IMR-90 (cell line): ENCODE results near the gene NLRC5. TPM values are rescaled to one million over a fixed set of nuclear protein-coding genes. Genes with fewer than 3 reads are reported as not detected.

Source experiments
- ATAC-seq: fragments of 200-7000 bp; cut with Tn5 transposase; 2 replicates; pipeline ENCODE4 v1.9.1; 2020; ENCODE audit warnings: low read depth, mild to moderate bottlenecking, moderate library complexity
- BruUV-seq: library from RNA; stranded (reverse); fragments of 400-500 nt; replicated peaks from 2 replicates; lab custom pipeline; 2021; lab: Mats Ljungman, UMichigan
- CTCF ChIA-PET: fragments of 300-600 bp; formaldehyde crosslinking; extraction: SDS; loops from one replicate; lab custom pipeline; 2021; ENCODE audit warnings: antibody characterized with exemption; lab: Yijun Ruan, JAX
- POLR2A ChIA-PET: fragments of 300-600 bp; sonication (Branson Sonifier 250); formaldehyde crosslinking; loops from one replicate; lab custom pipeline; 2022; ENCODE audit warnings: antibody characterized with exemption; ENCODE audit not compliant: unreplicated experiment; lab: Charles Lee
- DNase-seq: peaks from one replicate; pipeline ENCODE4 v3.0.0; 2013
- H2AFZ ChIP-seq: replicated peaks from 2 replicates; pipeline ENCODE3; 2013; ENCODE audit warnings: low read length, mild to moderate bottlenecking; ENCODE audit not compliant: poor library complexity
- H2AK5ac ChIP-seq: 2 replicates; pipeline ENCODE4 v1.6.1; 2013; ENCODE audit warnings: low read depth, low read length, inconsistent platforms
- H2AK9ac ChIP-seq: replicated peaks from 2 replicates; pipeline ENCODE3; 2013; ENCODE audit warnings: mild to moderate bottlenecking, low read depth, low read length, moderate library complexity; ENCODE audit not compliant: poor library complexity
- H2BK120ac ChIP-seq: 2 replicates; pipeline ENCODE4 v1.6.1; 2013; ENCODE audit warnings: low read depth, low read length, inconsistent platforms
- H2BK15ac ChIP-seq: 3 replicates; pipeline ENCODE4 v1.6.1; 2013; ENCODE audit warnings: low read depth, low read length, inconsistent platforms
- H2BK20ac ChIP-seq: 2 replicates; pipeline ENCODE4 v1.6.1; 2013; ENCODE audit warnings: low read depth, mild to moderate bottlenecking, inconsistent platforms, low read length, moderate library complexity
- H2BK5ac ChIP-seq: 2 replicates; pipeline ENCODE4 v1.6.1; 2013; ENCODE audit warnings: mild to moderate bottlenecking, low read depth, low read length, inconsistent platforms; ENCODE audit not compliant: poor library complexity, severe bottlenecking
- H3K14ac ChIP-seq: replicated peaks from 2 replicates; pipeline ENCODE4 v1.6.1; 2013; ENCODE audit warnings: low read depth, low read length, inconsistent platforms
- H3K18ac ChIP-seq: 2 replicates; pipeline ENCODE4 v1.6.1; 2013; ENCODE audit warnings: low read depth, low read length, control low read depth
- H3K23ac ChIP-seq: 2 replicates; pipeline ENCODE4 v1.6.1; 2013; ENCODE audit warnings: low read depth, low read length, inconsistent platforms
- H3K27ac ChIP-seq: 2 replicates; pipeline ENCODE4 v1.5.1; 2013; ENCODE audit warnings: mild to moderate bottlenecking, control low read depth, low read length; ENCODE audit not compliant: insufficient read depth
- H3K27me3 ChIP-seq: 2 replicates; pipeline ENCODE4 v1.6.1; 2013; ENCODE audit warnings: low read length; ENCODE audit not compliant: control insufficient read depth, insufficient read depth
- H3K36me3 ChIP-seq: 2 replicates; pipeline ENCODE4 v1.6.1; 2013; ENCODE audit warnings: low read length, mixed read lengths; ENCODE audit not compliant: control insufficient read depth, insufficient read depth
- H3K4ac ChIP-seq: 2 replicates; pipeline ENCODE4 v1.6.1; 2013; ENCODE audit warnings: low read depth, low read length, inconsistent platforms
- H3K4me1 ChIP-seq: 2 replicates; pipeline ENCODE4 v1.6.1; 2013; ENCODE audit warnings: low read length, mixed read lengths; ENCODE audit not compliant: control insufficient read depth, insufficient read depth
- H3K4me2 ChIP-seq: 2 replicates; pipeline ENCODE4 v1.6.1; 2013; ENCODE audit warnings: low read depth, mild to moderate bottlenecking, control low read depth, low read length, moderate library complexity
- H3K4me3 ChIP-seq: 2 replicates; pipeline ENCODE4 v1.5.1; 2013; ENCODE audit warnings: low read depth, mild to moderate bottlenecking, control low read depth, low read length, moderate library complexity; ENCODE audit not compliant: insufficient read depth
- H3K56ac ChIP-seq: 2 replicates; pipeline ENCODE4 v1.6.1; 2013; ENCODE audit warnings: low read length, inconsistent platforms; ENCODE audit not compliant: insufficient read depth; ENCODE audit errors: extremely low read depth
- H3K79me1 ChIP-seq, 2 experiments: 2 replicates each; pipeline ENCODE4 v1.6.1; 2013; ENCODE audit warnings: low read length in 2 of 2, inconsistent platforms in 1 of 2, low read depth in 1 of 2
- H3K9ac ChIP-seq: 2 replicates; pipeline ENCODE4 v1.6.1; 2013; ENCODE audit warnings: low read depth, low read length, control low read depth
- H3K9me1 ChIP-seq: 2 replicates; pipeline ENCODE4 v1.6.1; 2013; ENCODE audit warnings: low read length, inconsistent platforms; ENCODE audit not compliant: insufficient read depth
- H3K9me3 ChIP-seq: 2 replicates; pipeline ENCODE4 v1.6.1; 2013; ENCODE audit warnings: low read length; ENCODE audit not compliant: control insufficient read depth, insufficient read depth
- H4K20me1 ChIP-seq: 2 replicates; pipeline ENCODE4 v1.6.1; 2013; ENCODE audit warnings: low read length, inconsistent platforms; ENCODE audit not compliant: insufficient read depth
- H4K5ac ChIP-seq: 2 replicates; pipeline ENCODE4 v1.6.1; 2013; ENCODE audit warnings: mild to moderate bottlenecking, low read depth, low read length, control low read depth
- H4K8ac ChIP-seq, 2 experiments: 2 replicates each; pipeline ENCODE4 v1.6.1; 2013; ENCODE audit warnings: low read depth in 2 of 2, low read length in 2 of 2, control low read depth in 1 of 2, inconsistent platforms in 1 of 2
- H4K91ac ChIP-seq: 2 replicates; pipeline ENCODE4 v1.6.1; 2013; ENCODE audit warnings: low read depth, low read length, inconsistent platforms; ENCODE audit not compliant: insufficient read depth
- CEBPB ChIP-seq: IDR thresholded peaks from 2 replicates; pipeline ENCODE4 v1.6.1; 2012; ENCODE audit warnings: low read depth, low read length, improper control_type of control experiment
- CHD1 ChIP-seq: IDR thresholded peaks from 2 replicates; pipeline ENCODE4 v1.6.1; 2012; ENCODE audit warnings: low read depth, low read length, improper control_type of control experiment
- CTCF ChIP-seq: conservative IDR thresholded peaks from 2 replicates; pipeline ENCODE4 v1.5.1; 2012; ENCODE audit warnings: mild to moderate bottlenecking, low read depth, low read length, improper control_type of control experiment
- FOS ChIP-seq: fragments of 150-350 bp; IDR thresholded peaks from 2 replicates; pipeline ENCODE4 v1.6.1; 2016; ENCODE audit warnings: low read depth, low read length
- MAFK ChIP-seq: IDR thresholded peaks from 2 replicates; pipeline ENCODE4 v1.6.1; 2012; ENCODE audit warnings: low read depth, low read length, improper control_type of control experiment
- MAZ ChIP-seq: IDR thresholded peaks from 2 replicates; pipeline ENCODE4 v1.6.1; 2012; ENCODE audit warnings: low read depth, mild to moderate bottlenecking, low read length, improper control_type of control experiment, moderate library complexity, borderline replicate concordance
- NFE2L2 ChIP-seq: fragments of 150-350 bp; IDR thresholded peaks from 2 replicates; pipeline ENCODE4 v1.6.1; 2016; ENCODE audit warnings: low read depth, mild to moderate bottlenecking, low read length
- RAD21 ChIP-seq: IDR thresholded peaks from 2 replicates; pipeline ENCODE4 v1.6.1; 2012; ENCODE audit warnings: low read length, improper control_type of control experiment
- RCOR1 ChIP-seq: IDR thresholded peaks from 2 replicates; pipeline ENCODE4 v1.6.1; 2012; ENCODE audit warnings: mild to moderate bottlenecking, low read length, improper control_type of control experiment; ENCODE audit not compliant: insufficient replicate concordance
- RFX5 ChIP-seq: IDR thresholded peaks from 2 replicates; pipeline ENCODE4 v1.8.0; 2012; ENCODE audit warnings: low read depth, mild to moderate bottlenecking, low read length, moderate library complexity
- SMC3 ChIP-seq: fragments of 150-350 bp; IDR thresholded peaks from 2 replicates; pipeline ENCODE4 v1.6.1; 2016; ENCODE audit warnings: low read depth, mild to moderate bottlenecking, antibody characterized with exemption, low read length, moderate library complexity
- USF2 ChIP-seq: fragments of 150-350 bp; IDR thresholded peaks from 2 replicates; pipeline ENCODE4 v1.6.1; 2017; ENCODE audit warnings: mild to moderate bottlenecking, antibody characterized with exemption, low read length, low read depth
- WGBS, 2 experiments: methylation state at CpG; one replicate each; pipeline versions ENCODE4 v1.1.5 to v1.1.7; 2013; ENCODE audit warnings: missing lambda C conversion rate in 2 of 2; ENCODE audit not compliant: insufficient read length in 1 of 2; ENCODE audit errors: extremely low coverage in 2 of 2; 5-methylcytosine and 5-hydroxymethylcytosine counted together
- dilution Hi-C: fragments of 300-500 bp; cut with HindIII; formaldehyde crosslinking; loops from one replicate; pipeline ENCODE4 v1.14.3; 2018; ENCODE audit warnings: low sequenced_read_pairs; ENCODE audit not compliant: unreplicated experiment
- in situ Hi-C: fragments of 300-500 bp; cut with MboI; formaldehyde crosslinking; loops from 3 replicates; pipeline ENCODE4 v1.14.3; 2019; ENCODE audit warnings: low sequenced_read_pairs, inconsistent platforms, mixed read lengths
- intact Hi-C: fragments of 100-400 bp; cut with micrococcal nuclease; formaldehyde crosslinking; loops from 2 replicates; pipeline ENCODE4 v1.10.0; 2022
- polyA plus RNA-seq, 3 experiments: library from polyadenylated mRNA; depleted of rRNA; stranded (reverse); fragments of >200 nt; gene quantifications; 2 replicates each; pipeline ENCODE4 v1.2.3, GENCODE V29; 2012; ENCODE audit warnings: low replicate concordance in 1 of 3
- total RNA-seq: library from RNA; depleted of rRNA; stranded (reverse); fragments of >200 nt; gene quantifications from 2 replicates; pipeline ENCODE4 v1.2.3, GENCODE V29; 2012
- TF ChIP-seq, protein P1 (sequence below): fragments of 150-350 bp; IDR thresholded peaks from 2 replicates; pipeline ENCODE4 v1.6.1; 2016; ENCODE audit warnings: low read depth, mild to moderate bottlenecking, low read length, moderate library complexity, borderline replicate concordance

The NLRC5 gene
- total and polyA plus RNA-seq, 2 of the 4 experiments (the other 2 are of a cell fraction): 9.1 to 14.9 TPM

- TF ChIP-seq MAZ: peak; percentile 45; the same call in 1 of the 2 replicates
Observed at GRCh38 chr16:57084257-57084770, 95.0 kb downstream of the NLRC5 start (continued).

- Histone ChIP-seq H2BK120ac (no peak overlapping the region), H4K8ac (no peak overlapping the region), H3K4ac (no peak overlapping the region), H3K27me3 (peaks cover 9% of the 10 kb centered on the region; the same call in 1 of the 2 replicates), H3K14ac (no peak overlapping the region), H3K27ac (no peak overlapping the region), H3K56ac (no peak overlapping the region), H3K9ac (no peak overlapping the region), H3K23ac (no peak overlapping the region), H3K18ac (no peak overlapping the region), H2BK15ac (no peak overlapping the region), H4K91ac (no peak overlapping the region), H3K4me1 (no peaks in the 10 kb centered on the region), H2AK5ac (no peak overlapping the region), H2BK5ac (no peak overlapping the region), H3K9me1 (no peaks in the 10 kb centered on the region), H2BK20ac (no peak overlapping the region), H4K5ac (no peak overlapping the region), H3K4me2 (no peak overlapping the region), H2AK9ac (no peak overlapping the region), H3K4me3 (no peak overlapping the region), H3K79me1 (no peaks in the 10 kb centered on the region), H4K20me1 (no peaks in the 10 kb centered on the region), H2AFZ (no peak overlapping the region), H3K9me3 (no peaks in the 10 kb centered on the region), H3K36me3 (peaks cover 3% of the 10 kb centered on the region; the same call in 1 of the 2 replicates)
- dilution Hi-C loops (no loop called here), in situ Hi-C loops (loop anchor here (5.0 to 10.0 kb wide), 3 partner anchors 82 to 330 kb away; no protein-coding TSS in a partner anchor), intact Hi-C loops (loop anchor here (1.0 to 5.0 kb wide), 4 partner anchors 83 to 332 kb away; partner anchors contain the start of gene ARL2BP)
- 70% methylated on average over 3 of the region's 7 CpGs; no CpG with 5 or more reads in 1 of the 2 experiments for WGBS, 2 experiments
- ChIA-PET POLR2A (no interaction called here), CTCF (interaction anchor here (0.6 to 1.3 kb wide), 5 partner anchors 10 to 332 kb away, joined by 3 to 5 read pairs (median 4); no protein-coding TSS in a partner anchor)
- TF ChIP-seq SMC3: no peak
- TF ChIP-seq MAFK: no peak
- TF ChIP-seq RCOR1: no peak
- TF ChIP-seq FOS: no peak
- no peak for TF ChIP-seq CTCF
- TF ChIP-seq, protein P1, sequence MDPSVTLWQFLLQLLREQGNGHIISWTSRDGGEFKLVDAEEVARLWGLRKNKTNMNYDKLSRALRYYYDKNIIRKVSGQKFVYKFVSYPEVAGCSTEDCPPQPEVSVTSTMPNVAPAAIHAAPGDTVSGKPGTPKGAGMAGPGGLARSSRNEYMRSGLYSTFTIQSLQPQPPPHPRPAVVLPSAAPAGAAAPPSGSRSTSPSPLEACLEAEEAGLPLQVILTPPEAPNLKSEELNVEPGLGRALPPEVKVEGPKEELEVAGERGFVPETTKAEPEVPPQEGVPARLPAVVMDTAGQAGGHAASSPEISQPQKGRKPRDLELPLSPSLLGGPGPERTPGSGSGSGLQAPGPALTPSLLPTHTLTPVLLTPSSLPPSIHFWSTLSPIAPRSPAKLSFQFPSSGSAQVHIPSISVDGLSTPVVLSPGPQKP: no peak
- no peak for TF ChIP-seq USF2
- TF ChIP-seq RFX5: no peak
- TF ChIP-seq CHD1: no peak
- TF ChIP-seq RAD21: no peak
- no peak for TF ChIP-seq CEBPB
- TF ChIP-seq NFE2L2: no peak
- no peak for ATAC-seq
- no TSS peak for BruUV-seq
- DNase-seq: no peak
Observed at GRCh38 chr16:57084996-57085395, 95.6 kb downstream of the NLRC5 start.
